IMR-90 (cell line): ENCODE results near the gene PIGN.

Experiments used
- CHD1 ChIP-seq: IDR thresholded peaks from 2 replicates; pipeline ENCODE4 v1.6.1; 2012; ENCODE audit warnings: low read depth, low read length, improper control_type of control experiment
- ELK1 ChIP-seq: fragments of 150-350 bp; IDR thresholded peaks from 2 replicates; pipeline ENCODE4 v1.6.1; 2016; ENCODE audit warnings: low read depth, mild to moderate bottlenecking, low read length, moderate library complexity, borderline replicate concordance
- FOS ChIP-seq: fragments of 150-350 bp; IDR thresholded peaks from 2 replicates; pipeline ENCODE4 v1.6.1; 2016; ENCODE audit warnings: low read depth, low read length
- MAFK ChIP-seq: IDR thresholded peaks from 2 replicates; pipeline ENCODE4 v1.6.1; 2012; ENCODE audit warnings: low read depth, low read length, improper control_type of control experiment
- MAZ ChIP-seq: IDR thresholded peaks from 2 replicates; pipeline ENCODE4 v1.6.1; 2012; ENCODE audit warnings: low read depth, mild to moderate bottlenecking, low read length, improper control_type of control experiment, moderate library complexity, borderline replicate concordance
- MXI1 ChIP-seq: IDR thresholded peaks from 2 replicates; pipeline ENCODE4 v1.6.1; 2012; ENCODE audit warnings: low read depth, mild to moderate bottlenecking, low read length, moderate library complexity, borderline replicate concordance
- POLR2A ChIP-seq: IDR thresholded peaks from 2 replicates; pipeline ENCODE4 v1.6.1; 2012; ENCODE audit warnings: mild to moderate bottlenecking, low read depth, low read length
- RAD21 ChIP-seq: IDR thresholded peaks from 2 replicates; pipeline ENCODE4 v1.6.1; 2012; ENCODE audit warnings: low read length, improper control_type of control experiment
- RCOR1 ChIP-seq: IDR thresholded peaks from 2 replicates; pipeline ENCODE4 v1.6.1; 2012; ENCODE audit warnings: mild to moderate bottlenecking, low read length, improper control_type of control experiment; ENCODE audit not compliant: insufficient replicate concordance
- RFX5 ChIP-seq: IDR thresholded peaks from 2 replicates; pipeline ENCODE4 v1.8.0; 2012; ENCODE audit warnings: low read depth, mild to moderate bottlenecking, low read length, moderate library complexity
- SMC3 ChIP-seq: fragments of 150-350 bp; IDR thresholded peaks from 2 replicates; pipeline ENCODE4 v1.6.1; 2016; ENCODE audit warnings: low read depth, mild to moderate bottlenecking, antibody characterized with exemption, low read length, moderate library complexity
- USF2 ChIP-seq: fragments of 150-350 bp; IDR thresholded peaks from 2 replicates; pipeline ENCODE4 v1.6.1; 2017; ENCODE audit warnings: mild to moderate bottlenecking, antibody characterized with exemption, low read length, low read depth
- TF ChIP-seq, protein P1 (sequence below): conservative IDR thresholded peaks from 2 replicates; pipeline ENCODE4 v1.5.1; 2012; ENCODE audit warnings: mild to moderate bottlenecking, low read depth, low read length, improper control_type of control experiment

GRCh38 chr18:62061821-62062478 lies 124.9 kb downstream of the PIGN start:
- TF ChIP-seq USF2, result no peak
- TF ChIP-seq RCOR1, result no peak
- TF ChIP-seq, protein P1, sequence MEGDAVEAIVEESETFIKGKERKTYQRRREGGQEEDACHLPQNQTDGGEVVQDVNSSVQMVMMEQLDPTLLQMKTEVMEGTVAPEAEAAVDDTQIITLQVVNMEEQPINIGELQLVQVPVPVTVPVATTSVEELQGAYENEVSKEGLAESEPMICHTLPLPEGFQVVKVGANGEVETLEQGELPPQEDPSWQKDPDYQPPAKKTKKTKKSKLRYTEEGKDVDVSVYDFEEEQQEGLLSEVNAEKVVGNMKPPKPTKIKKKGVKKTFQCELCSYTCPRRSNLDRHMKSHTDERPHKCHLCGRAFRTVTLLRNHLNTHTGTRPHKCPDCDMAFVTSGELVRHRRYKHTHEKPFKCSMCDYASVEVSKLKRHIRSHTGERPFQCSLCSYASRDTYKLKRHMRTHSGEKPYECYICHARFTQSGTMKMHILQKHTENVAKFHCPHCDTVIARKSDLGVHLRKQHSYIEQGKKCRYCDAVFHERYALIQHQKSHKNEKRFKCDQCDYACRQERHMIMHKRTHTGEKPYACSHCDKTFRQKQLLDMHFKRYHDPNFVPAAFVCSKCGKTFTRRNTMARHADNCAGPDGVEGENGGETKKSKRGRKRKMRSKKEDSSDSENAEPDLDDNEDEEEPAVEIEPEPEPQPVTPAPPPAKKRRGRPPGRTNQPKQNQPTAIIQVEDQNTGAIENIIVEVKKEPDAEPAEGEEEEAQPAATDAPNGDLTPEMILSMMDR, result no peak
- TF ChIP-seq RFX5, result no peak
- TF ChIP-seq ELK1, result no peak
- TF ChIP-seq RAD21, result no peak
- no peak for TF ChIP-seq POLR2A
- no peak for TF ChIP-seq MXI1
- no peak for TF ChIP-seq MAZ
- no peak for TF ChIP-seq FOS
- TF ChIP-seq SMC3, result no peak
- no peak for TF ChIP-seq CHD1
- TF ChIP-seq MAFK, result no peak
